A549 treated with CORT108297 at 1 μM for 4 hours (cell line): ENCODE results near the gene CFAP126. TPM values are rescaled to one million over a fixed set of nuclear protein-coding genes. Genes with fewer than 3 reads are reported as not detected.

Experiments used
- total RNA-seq: library from RNA; stranded (reverse); fragments of 200-300 nt; extraction: Qiagen RNA extraction; gene quantifications from 5 replicates; pipeline ENCODE4 v1.2.3, GENCODE V29; 2022

Gene CFAP126
- total RNA-seq, result 0.13 to 0.40 TPM (median 0.17 TPM) in 4 of 5 replicates, not detected in the other

GRCh38 chr1:161367684-161368400 is at the start of gene CFAP126:
Gene CFAP126, minus strand, starts transcription at chr1:161367876. Its CDS starts 8 bp downstream, at chr1:161367868.

Other genes with a start within 250 kb of the CFAP126 start
- 112 to 136 TPM (median 117 TPM) in 5 replicates for gene PFDN2, start 249.8 kb downstream of the CFAP126 start, total RNA-seq
- gene NIT1, start 249.8 kb downstream of the CFAP126 start, total RNA-seq, result 29.5 to 35.9 TPM (median 35.1 TPM) in 5 replicates
- 27.6 to 33.6 TPM (median 31.9 TPM) in 5 replicates for gene DEDD, start 235.2 kb downstream of the CFAP126 start, total RNA-seq
- 84.9 to 147 TPM (median 87.3 TPM) in 5 replicates for gene UFC1, start 213.9 kb downstream of the CFAP126 start, total RNA-seq
- 19.0 to 27.5 TPM (median 25.0 TPM) in 5 replicates for gene USP21, start 208.4 kb downstream of the CFAP126 start, total RNA-seq
- gene PPOX, start 201.4 kb downstream of the CFAP126 start, total RNA-seq, result 11.1 to 18.1 TPM (median 16.2 TPM) in 5 replicates
- 24.9 to 30.4 TPM (median 29.2 TPM) in 5 replicates for gene B4GALT3, start 190.4 kb downstream of the CFAP126 start, total RNA-seq
- gene ADAMTS4, start 168.8 kb downstream of the CFAP126 start, total RNA-seq, result 0.01 TPM in 2 of 5 replicates, not detected in the others
- 78.3 to 97.7 TPM (median 84.9 TPM) in 5 replicates for gene NDUFS2, start 165.5 kb downstream of the CFAP126 start, total RNA-seq
- gene FCER1G, start 152.6 kb downstream of the CFAP126 start, total RNA-seq, result 0.16 to 0.36 TPM in 2 of 5 replicates, not detected in the others
- not detected in 5 replicates for gene APOA2, start 144.2 kb downstream of the CFAP126 start, total RNA-seq
- 9.2 to 11.4 TPM (median 11.3 TPM) in 5 replicates for gene TOMM40L, start 141.8 kb downstream of the CFAP126 start, total RNA-seq
- gene NR1I3, start 129.7 kb downstream of the CFAP126 start, total RNA-seq, result 0.06 to 0.15 TPM (median 0.08 TPM) in 3 of 5 replicates, not detected in the others
- 0.06 to 0.13 TPM (median 0.07 TPM) in 4 of 5 replicates, not detected in the other for gene PCP4L1, start 109.1 kb downstream of the CFAP126 start, total RNA-seq
- 0.18 to 0.40 TPM (median 0.30 TPM) in 5 replicates for gene MPZ, start 57.9 kb downstream of the CFAP126 start, total RNA-seq
- 236 to 259 TPM (median 248 TPM) in 5 replicates for gene SDHC, start 53.5 kb downstream of the CFAP126 start, total RNA-seq
- not detected in 5 replicates for gene FCGR2A, start 137.6 kb upstream of the CFAP126 start, total RNA-seq
- 2.0 to 10.4 TPM (median 2.4 TPM) in 5 replicates for gene HSPA6, start 156.7 kb upstream of the CFAP126 start, total RNA-seq
- gene FCGR3A, start 181.9 kb upstream of the CFAP126 start, total RNA-seq, result not detected in 5 replicates